Measurements from ENCODE around the gene PLXNA4. TPM values are rescaled to one million over a fixed set of nuclear protein-coding genes. Genes with fewer than 3 reads are reported as not detected.
"Not testable (repeated sequence)": the region's sequence is repeated elsewhere in the genome, so short reads cannot be mapped to it uniquely, and the experiment has no call there.

Gene PLXNA4
- polyA plus RNA-seq, 2 donors = 0.44 to 0.55 TPM

DNA sequence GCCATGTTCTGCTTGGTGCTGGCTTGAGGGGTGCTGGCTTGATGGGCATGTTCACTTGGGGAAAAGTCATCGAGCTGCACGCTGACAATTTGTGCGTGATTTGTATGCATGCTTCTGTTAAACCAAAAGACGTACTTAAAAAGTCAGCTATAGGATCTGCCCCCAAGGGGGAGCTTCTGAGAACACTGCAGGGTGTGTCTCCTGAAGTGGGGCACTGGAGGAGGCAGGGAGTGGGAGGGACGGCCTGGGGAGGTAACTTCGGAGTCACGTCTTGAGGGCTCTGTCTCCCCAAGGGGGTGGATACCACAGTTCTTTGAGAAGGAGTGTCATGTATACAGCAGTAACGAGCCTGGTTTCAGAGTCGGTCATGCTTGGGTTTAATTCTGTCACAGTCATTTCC lies 406.5 kb downstream of the PLXNA4 start:
- H3K36me3 ChIP-seq (ENCODE audit: control insufficient read depth in 2 of 2, insufficient read depth in 2 of 2, low read length in 1 of 2) = no peaks in the 10 kb centered on the region
- no peak overlapping the region for H3K27ac ChIP-seq (ENCODE audit: low read depth in 2 of 2, low read length in 1 of 2)
- no peaks in the 10 kb centered on the region for H3K27me3 ChIP-seq (ENCODE audit: control insufficient read depth in 1 of 2, insufficient read depth in 2 of 2, low read length in 2 of 2)
- H3K4me3 ChIP-seq (ENCODE audit: low read depth in 1 of 2, low read length in 2 of 2) = no peak overlapping the region
- no peaks in the 10 kb centered on the region for H3K4me1 ChIP-seq (ENCODE audit: control insufficient read depth in 2 of 2, insufficient read depth in 2 of 2, low read length in 1 of 2)
- no peaks in the 10 kb centered on the region for H3K9me3 ChIP-seq (ENCODE audit: control insufficient read depth in 2 of 2, insufficient read depth in 1 of 2, low read depth in 1 of 2, low read length in 1 of 2)
- WGBS, 2 donors = 47 to 54% methylated on average over 9 of the region's 9 CpGs

DNA sequence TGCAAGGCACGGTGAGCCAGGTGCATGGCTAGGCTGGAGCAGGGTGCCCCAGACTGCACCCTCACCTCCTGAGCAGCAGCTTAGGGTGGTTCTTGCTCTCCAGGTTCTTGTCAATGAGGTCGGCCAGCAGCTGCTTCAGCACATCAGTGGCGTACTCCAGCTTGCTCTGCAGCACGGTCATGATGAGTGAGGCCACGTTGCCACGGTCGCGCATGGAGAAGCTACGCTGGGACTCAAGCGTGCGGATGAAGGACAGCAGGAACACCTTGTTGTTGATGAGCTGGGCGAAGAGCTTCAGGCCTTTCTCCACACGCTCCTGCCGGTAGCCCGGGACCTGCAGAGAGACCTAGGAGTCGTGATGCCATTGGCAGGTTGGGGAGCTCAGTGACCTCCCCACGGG lies 408.0 kb downstream of the PLXNA4 start:
- Histone ChIP-seq H3K4me1 (ENCODE audit: control insufficient read depth in 2 of 2, insufficient read depth in 2 of 2, low read length in 1 of 2) (no peaks in the 10 kb centered on the region), H3K36me3 (ENCODE audit: control insufficient read depth in 2 of 2, insufficient read depth in 2 of 2, low read length in 1 of 2) (no peaks in the 10 kb centered on the region), H3K27me3 (ENCODE audit: control insufficient read depth in 1 of 2, insufficient read depth in 2 of 2, low read length in 2 of 2) (no peaks in the 10 kb centered on the region), H3K27ac (ENCODE audit: low read depth in 2 of 2, low read length in 1 of 2) (no peak overlapping the region), H3K9me3 (ENCODE audit: control insufficient read depth in 2 of 2, insufficient read depth in 1 of 2, low read depth in 1 of 2, low read length in 1 of 2) (no peaks in the 10 kb centered on the region), H3K4me3 (ENCODE audit: low read depth in 1 of 2, low read length in 2 of 2) (no peak overlapping the region)
- 90 to 92% methylated on average over 17 of the region's 17 CpGs for WGBS, 2 donors

GRCh38 chr7:132165695-132166094 lies 410.6 kb downstream of the PLXNA4 start:
- H3K4me3 ChIP-seq (ENCODE audit: low read depth in 1 of 2, low read length in 2 of 2); H3K4me1 ChIP-seq (ENCODE audit: control insufficient read depth in 2 of 2, insufficient read depth in 2 of 2, low read length in 1 of 2); H3K27me3 ChIP-seq (ENCODE audit: control insufficient read depth in 1 of 2, insufficient read depth in 2 of 2, low read length in 2 of 2); H3K36me3 ChIP-seq (ENCODE audit: control insufficient read depth in 2 of 2, insufficient read depth in 2 of 2, low read length in 1 of 2); H3K27ac ChIP-seq (ENCODE audit: low read depth in 2 of 2, low read length in 1 of 2); H3K9me3 ChIP-seq (ENCODE audit: control insufficient read depth in 2 of 2, insufficient read depth in 1 of 2, low read depth in 1 of 2, low read length in 1 of 2): not testable (repeated sequence)
- WGBS, 2 donors = 94 to 96% methylated on average over 7 of the region's 7 CpGs

DNA sequence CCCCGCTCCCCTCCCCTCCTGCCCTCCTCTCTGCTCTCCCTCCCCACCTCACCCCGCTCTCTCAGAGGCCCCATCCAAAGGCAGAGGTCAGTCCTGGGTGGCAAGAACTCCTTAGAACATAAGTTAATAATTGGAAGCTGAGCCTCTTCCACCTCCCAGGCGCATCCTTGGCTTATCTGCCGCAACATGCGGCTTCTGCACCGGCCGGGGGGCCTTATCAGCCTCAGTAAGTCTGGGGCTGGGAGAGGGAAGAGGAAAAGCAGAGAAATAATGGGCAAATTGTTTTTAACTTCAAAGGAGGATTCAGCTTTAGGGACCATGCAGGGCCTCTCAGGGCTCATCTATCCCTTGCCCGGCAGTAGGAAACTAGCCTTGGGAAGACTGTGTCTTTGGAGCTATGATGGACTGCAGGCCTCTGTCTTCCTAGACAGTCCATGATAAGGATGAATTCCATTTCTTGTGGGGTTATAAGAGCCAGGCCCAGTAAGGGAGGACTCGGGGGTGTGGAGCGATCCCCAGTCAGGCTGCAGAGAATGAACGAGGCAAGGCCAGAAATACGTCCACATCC lies 411.6 kb downstream of the PLXNA4 start:
- H3K4me1 ChIP-seq (ENCODE audit: control insufficient read depth in 2 of 2, insufficient read depth in 2 of 2, low read length in 1 of 2) = no peaks in the 10 kb centered on the region
- H3K4me3 ChIP-seq (ENCODE audit: low read depth in 1 of 2, low read length in 2 of 2) = no peak overlapping the region
- no peak overlapping the region for H3K27ac ChIP-seq (ENCODE audit: low read depth in 2 of 2, low read length in 1 of 2)
- no peaks in the 10 kb centered on the region for H3K9me3 ChIP-seq (ENCODE audit: control insufficient read depth in 2 of 2, insufficient read depth in 1 of 2, low read depth in 1 of 2, low read length in 1 of 2)
- no peaks in the 10 kb centered on the region for H3K27me3 ChIP-seq (ENCODE audit: control insufficient read depth in 1 of 2, insufficient read depth in 2 of 2, low read length in 2 of 2)
- WGBS, 2 donors = 84 to 89% methylated on average over 12 of the region's 12 CpGs
- H3K36me3 ChIP-seq (ENCODE audit: control insufficient read depth in 2 of 2, insufficient read depth in 2 of 2, low read length in 1 of 2) = no peaks in the 10 kb centered on the region

GRCh38 chr7:132162556-132163144 lies 413.6 kb downstream of the PLXNA4 start:
- Histone ChIP-seq H3K9me3 (ENCODE audit: control insufficient read depth in 2 of 2, insufficient read depth in 1 of 2, low read depth in 1 of 2, low read length in 1 of 2) (no peaks in the 10 kb centered on the region), H3K4me1 (ENCODE audit: control insufficient read depth in 2 of 2, insufficient read depth in 2 of 2, low read length in 1 of 2) (no peaks in the 10 kb centered on the region), H3K27ac (ENCODE audit: low read depth in 2 of 2, low read length in 1 of 2) (no peak overlapping the region), H3K36me3 (ENCODE audit: control insufficient read depth in 2 of 2, insufficient read depth in 2 of 2, low read length in 1 of 2) (no peaks in the 10 kb centered on the region), H3K4me3 (ENCODE audit: low read depth in 1 of 2, low read length in 2 of 2) (no peak overlapping the region), H3K27me3 (ENCODE audit: control insufficient read depth in 1 of 2, insufficient read depth in 2 of 2, low read length in 2 of 2) (no peaks in the 10 kb centered on the region)
- WGBS, 2 donors = 71% methylated on average over 12 of the region's 12 CpGs

GRCh38 chr7:132161976-132162375 lies 414.3 kb downstream of the PLXNA4 start:
- Histone ChIP-seq H3K4me3 (ENCODE audit: low read depth in 1 of 2, low read length in 2 of 2) (no peak overlapping the region), H3K9me3 (ENCODE audit: control insufficient read depth in 2 of 2, insufficient read depth in 1 of 2, low read depth in 1 of 2, low read length in 1 of 2) (no peaks in the 10 kb centered on the region), H3K4me1 (ENCODE audit: control insufficient read depth in 2 of 2, insufficient read depth in 2 of 2, low read length in 1 of 2) (no peaks in the 10 kb centered on the region), H3K36me3 (ENCODE audit: control insufficient read depth in 2 of 2, insufficient read depth in 2 of 2, low read length in 1 of 2) (no peaks in the 10 kb centered on the region), H3K27me3 (ENCODE audit: control insufficient read depth in 1 of 2, insufficient read depth in 2 of 2, low read length in 2 of 2) (no peaks in the 10 kb centered on the region), H3K27ac (ENCODE audit: low read depth in 2 of 2, low read length in 1 of 2) (no peak overlapping the region)
- 67 to 78% methylated on average over 8 of the region's 8 CpGs for WGBS, 2 donors

- 89 to 90% methylated on average over 12 of the region's 12 CpGs for WGBS, 2 donors
- Histone ChIP-seq H3K27ac (ENCODE audit: low read depth in 2 of 2, low read length in 1 of 2) (no peak overlapping the region), H3K27me3 (ENCODE audit: control insufficient read depth in 1 of 2, insufficient read depth in 2 of 2, low read length in 2 of 2) (no peaks in the 10 kb centered on the region), H3K36me3 (ENCODE audit: control insufficient read depth in 2 of 2, insufficient read depth in 2 of 2, low read length in 1 of 2) (no peaks in the 10 kb centered on the region), H3K4me1 (ENCODE audit: control insufficient read depth in 2 of 2, insufficient read depth in 2 of 2, low read length in 1 of 2) (no peaks in the 10 kb centered on the region), H3K4me3 (ENCODE audit: low read depth in 1 of 2, low read length in 2 of 2) (no peak overlapping the region), H3K9me3 (ENCODE audit: control insufficient read depth in 2 of 2, insufficient read depth in 1 of 2, low read depth in 1 of 2, low read length in 1 of 2) (no peaks in the 10 kb centered on the region)
These were observed 414.7 kb downstream of the PLXNA4 start for GRCh38 chr7:132161533-132161915.

GRCh38 chr7:132160611-132161532 lies 415.4 kb downstream of the PLXNA4 start:
- 55 to 64% methylated on average over 10 of the region's 10 CpGs for WGBS, 2 donors
- no peaks in the 10 kb centered on the region for H3K27me3 ChIP-seq (ENCODE audit: control insufficient read depth in 1 of 2, insufficient read depth in 2 of 2, low read length in 2 of 2)
- H3K36me3 ChIP-seq (ENCODE audit: control insufficient read depth in 2 of 2, insufficient read depth in 2 of 2, low read length in 1 of 2) = no peaks in the 10 kb centered on the region
- H3K27ac ChIP-seq (ENCODE audit: low read depth in 2 of 2, low read length in 1 of 2) = no peak overlapping the region
- H3K4me1 ChIP-seq (ENCODE audit: control insufficient read depth in 2 of 2, insufficient read depth in 2 of 2, low read length in 1 of 2) = no peaks in the 10 kb centered on the region
- H3K4me3 ChIP-seq (ENCODE audit: low read depth in 1 of 2, low read length in 2 of 2) = no peak overlapping the region
- H3K9me3 ChIP-seq (ENCODE audit: control insufficient read depth in 2 of 2, insufficient read depth in 1 of 2, low read depth in 1 of 2, low read length in 1 of 2) = no peaks in the 10 kb centered on the region

DNA sequence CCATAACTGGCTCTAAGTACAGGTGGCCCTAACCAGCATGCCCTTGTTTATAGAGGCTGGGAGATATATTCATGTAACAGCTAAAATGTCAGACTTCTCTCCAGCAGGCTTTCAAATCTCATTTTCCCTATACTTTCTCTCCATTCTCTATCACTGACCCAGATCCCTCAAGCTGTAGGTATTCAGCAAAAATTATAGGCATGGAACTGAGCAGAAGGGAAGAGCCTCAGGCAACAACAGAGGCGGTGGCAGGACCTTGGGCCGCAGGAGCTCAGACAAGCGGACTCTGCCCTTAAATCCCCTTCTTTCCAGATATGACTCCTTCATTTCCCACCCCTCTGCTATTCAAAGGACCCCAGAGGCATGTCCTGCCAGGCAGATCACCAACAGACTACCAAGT lies 417.4 kb downstream of the PLXNA4 start:
- Histone ChIP-seq H3K9me3 (ENCODE audit: control insufficient read depth in 2 of 2, insufficient read depth in 1 of 2, low read depth in 1 of 2, low read length in 1 of 2) (no peaks in the 10 kb centered on the region), H3K36me3 (ENCODE audit: control insufficient read depth in 2 of 2, insufficient read depth in 2 of 2, low read length in 1 of 2) (no peaks in the 10 kb centered on the region), H3K4me1 (ENCODE audit: control insufficient read depth in 2 of 2, insufficient read depth in 2 of 2, low read length in 1 of 2) (no peaks in the 10 kb centered on the region), H3K27me3 (ENCODE audit: control insufficient read depth in 1 of 2, insufficient read depth in 2 of 2, low read length in 2 of 2) (no peaks in the 10 kb centered on the region), H3K27ac (ENCODE audit: low read depth in 2 of 2, low read length in 1 of 2) (no peak overlapping the region), H3K4me3 (ENCODE audit: low read depth in 1 of 2, low read length in 2 of 2) (no peak overlapping the region)
- WGBS, 2 donors = 92 to 95% methylated on average over 3 of the region's 3 CpGs

All from esophagus (tissue), 2 donors.